Osteoblast (primary cell): ENCODE data around the gene SPPL2C. TPM values are rescaled to one million over a fixed set of nuclear protein-coding genes. Genes with fewer than 3 reads are reported as not detected.
"Not testable (repeated sequence)": the region's sequence is repeated elsewhere in the genome, so short reads cannot be mapped to it uniquely, and the experiment has no call there.

Source experiments
- DNase-seq: peaks from one replicate; pipeline ENCODE4 v3.0.0; 2011; ENCODE audit warnings: low spot score, mixed read lengths; ENCODE audit not compliant: insufficient read length; ENCODE audit errors: missing footprints
- H2AFZ ChIP-seq: 2 replicates; pipeline ENCODE4 v1.6.0; 2011; ENCODE audit warnings: mild to moderate bottlenecking, low read length
- H3K27ac ChIP-seq: 2 replicates; pipeline ENCODE4 v1.5.1; 2011; ENCODE audit warnings: mild to moderate bottlenecking, low read depth, low read length, moderate library complexity
- H3K27me3 ChIP-seq: 2 replicates; pipeline ENCODE4 v1.6.0; 2012; ENCODE audit warnings: mild to moderate bottlenecking, control low read depth, inconsistent platforms, low read length, moderate library complexity; ENCODE audit not compliant: insufficient read depth
- H3K36me3 ChIP-seq: 2 replicates; pipeline ENCODE4 v1.5.1; 2011; ENCODE audit warnings: mild to moderate bottlenecking, low read length, control low read depth, moderate library complexity; ENCODE audit not compliant: insufficient read depth
- H3K4me1 ChIP-seq: 2 replicates; pipeline ENCODE4 v1.5.1; 2011; ENCODE audit warnings: mild to moderate bottlenecking, low read length, control low read depth, moderate library complexity; ENCODE audit not compliant: insufficient read depth
- H3K4me2 ChIP-seq: 2 replicates; pipeline ENCODE4 v1.6.0; 2011; ENCODE audit warnings: mild to moderate bottlenecking, low read length; ENCODE audit not compliant: insufficient read depth
- H3K4me3 ChIP-seq: fragments of 200-600 bp; sonication (generic); 3 replicates; pipeline ENCODE4 v1.5.1; 2012; ENCODE audit warnings: mild to moderate bottlenecking, low read length, inconsistent platforms; ENCODE audit not compliant: insufficient read depth
- H3K79me2 ChIP-seq: 2 replicates; pipeline ENCODE4 v1.6.0; 2012; ENCODE audit warnings: mild to moderate bottlenecking, low read length, control low read depth, inconsistent platforms; ENCODE audit not compliant: insufficient read depth
- H3K9me3 ChIP-seq: 2 replicates; pipeline ENCODE4 v1.5.1; 2011; ENCODE audit warnings: low read depth, low read length, control low read depth
- H4K20me1 ChIP-seq: 2 replicates; pipeline ENCODE4 v1.6.0; 2012; ENCODE audit warnings: mild to moderate bottlenecking, low read length, control low read depth; ENCODE audit not compliant: insufficient read depth
- CTCF ChIP-seq: IDR thresholded peaks from 2 replicates; pipeline ENCODE4 v1.5.1; 2011; ENCODE audit warnings: mild to moderate bottlenecking, low read depth, low read length, moderate library complexity; ENCODE audit errors: extremely low read depth
- total RNA-seq: library from RNA; depleted of rRNA; stranded (reverse); fragments of >200 nt; gene quantifications from 2 replicates; pipeline ENCODE4 v1.2.3, GENCODE V29; 2012

Gene SPPL2C
- total RNA-seq, 1 donor, result not detected

- no peak for DNase-seq
- Histone ChIP-seq H3K4me3 (no peak overlapping the region), H3K36me3 (no peaks in the 10 kb centered on the region), H3K9me3 (no peaks in the 10 kb centered on the region), H3K4me2 (no peak overlapping the region), H4K20me1 (no peaks in the 10 kb centered on the region), H2AFZ (no peak overlapping the region), H3K27ac (no peak overlapping the region), H3K27me3 (no peaks in the 10 kb centered on the region), H3K79me2 (no peaks in the 10 kb centered on the region), H3K4me1 (no peaks in the 10 kb centered on the region)
- TF ChIP-seq CTCF, result no peak
These were observed 13.5 kb downstream of the SPPL2C start for GRCh38 chr17:45857977-45858708.

- H3K79me2 ChIP-seq, result no peaks in the 10 kb centered on the region
- H2AFZ ChIP-seq, result no peak overlapping the region
- H4K20me1 ChIP-seq, result no peaks in the 10 kb centered on the region
- H3K36me3 ChIP-seq, result no peaks in the 10 kb centered on the region
- H3K9me3 ChIP-seq, result no peaks in the 10 kb centered on the region
- no peak overlapping the region for H3K4me3 ChIP-seq
- H3K4me1 ChIP-seq, result no peaks in the 10 kb centered on the region
- H3K27ac ChIP-seq, result no peak overlapping the region
- no peak for TF ChIP-seq CTCF
- H3K4me2 ChIP-seq, result no peak overlapping the region
- peaks cover 19% of the 10 kb centered on the region for H3K27me3 ChIP-seq
- no peak for DNase-seq
These were observed 16.5 kb downstream of the SPPL2C start for GRCh38 chr17:45861165-45861564.

- H3K36me3 ChIP-seq, H4K20me1 ChIP-seq, H2AFZ ChIP-seq, H3K4me2 ChIP-seq, H3K79me2 ChIP-seq, DNase-seq, H3K4me1 ChIP-seq, H3K27ac ChIP-seq, H3K4me3 ChIP-seq, H3K9me3 ChIP-seq: not testable (repeated sequence)
- peaks cover 25% of the 10 kb centered on the region for H3K27me3 ChIP-seq
These were observed 17.4 kb downstream of the SPPL2C start for GRCh38 chr17:45862127-45862526.

GRCh38 chr17:45863857-45864654 is 19.4 kb downstream of the SPPL2C start:
- no peak for TF ChIP-seq CTCF
- H3K36me3 ChIP-seq, result no peaks in the 10 kb centered on the region
- H3K79me2 ChIP-seq, result no peaks in the 10 kb centered on the region
- H2AFZ ChIP-seq, result no peak overlapping the region
- H3K4me1 ChIP-seq, result no peaks in the 10 kb centered on the region
- no peaks in the 10 kb centered on the region for H3K9me3 ChIP-seq
- no peak overlapping the region for H3K4me2 ChIP-seq
- H4K20me1 ChIP-seq, result no peaks in the 10 kb centered on the region
- H3K4me3 ChIP-seq, result no peak overlapping the region
- peaks cover 28% of the 10 kb centered on the region for H3K27me3 ChIP-seq
- no peak overlapping the region for H3K27ac ChIP-seq
- no peak for DNase-seq
